Upper lobe of left lung (tissue), 6 donors: ENCODE measurements around the gene PDGFD. TPM values are rescaled to one million over a fixed set of nuclear protein-coding genes. Genes with fewer than 3 reads are reported as not detected.

Experiments used
- ATAC-seq, 2 donors: fragments of 200-7000 bp; cut with Tn5 transposase; one replicate each; pipeline ENCODE4 v1.9.1; 2022; ENCODE audit warnings: mild to moderate bottlenecking in 2 of 2, moderate library complexity in 2 of 2; ENCODE audit not compliant: low FRiP score in 2 of 2
- DNase-seq, 2 donors: peaks; one replicate each; pipeline ENCODE4 v3.0.0-alpha.2; 2019 to 2020
- H3K27ac ChIP-seq, 4 donors: fragments of 200-600 bp; sonication (generic); one replicate each; pipeline ENCODE4 v1.5.1; 2016 to 2019
- H3K27me3 ChIP-seq, 4 donors: fragments of 200-600 bp; sonication (generic); one replicate each; pipeline ENCODE4 v1.5.1; 2017 to 2019
- H3K36me3 ChIP-seq, 4 donors: fragments of 200-600 bp; sonication (generic); one replicate each; pipeline ENCODE4 v1.5.1; 2016 to 2019
- H3K4me1 ChIP-seq, 4 donors: fragments of 200-600 bp; sonication (generic); one replicate each; pipeline ENCODE4 v1.5.1; 2018 to 2019
- H3K4me3 ChIP-seq, 4 donors: fragments of 200-600 bp; sonication (generic); one replicate each; pipeline ENCODE4 v1.5.1; 2017 to 2019; ENCODE audit warnings: mild to moderate bottlenecking in 2 of 4, moderate library complexity in 1 of 4
- H3K9me3 ChIP-seq, 4 donors: fragments of 200-600 bp; sonication (generic); one replicate each; pipeline ENCODE4 v1.5.1; 2018 to 2019
- CTCF ChIP-seq, 6 experiments: fragments of 450-650 bp in 4 of 6; fragments of 200-600 bp in 2 of 6; sonication (generic) in 2 of 6; IDR thresholded peaks; one replicate each; pipeline ENCODE4 v1.5.1; 2016 to 2019; ENCODE audit warnings: antibody characterized with exemption in 6 of 6
- EP300 ChIP-seq, 4 donors: sonication (generic); formaldehyde crosslinking; IDR thresholded peaks; one replicate each; pipeline ENCODE4 v1.5.1; 2017; ENCODE audit warnings: antibody characterized with exemption in 4 of 4, control low read depth in 2 of 4
- POLR2A ChIP-seq, 4 donors: fragments of 450-650 bp; IDR thresholded peaks; one replicate each; pipeline ENCODE4 v1.5.1; 2016 to 2017; ENCODE audit warnings: antibody characterized with exemption in 4 of 4, mild to moderate bottlenecking in 2 of 4
- POLR2AphosphoS5 ChIP-seq, 2 donors: sonication (generic); formaldehyde crosslinking; IDR thresholded peaks; one replicate each; pipeline ENCODE4 v1.5.1; 2017; ENCODE audit warnings: antibody characterized with exemption in 2 of 2
- WGBS, 2 donors: methylation state at CpG; one replicate each; pipeline ENCODE4 v1.1.5; 2017 to 2018; 5-methylcytosine and 5-hydroxymethylcytosine counted together
- total RNA-seq, 6 donors: library from RNA; depleted of rRNA in 4 of 6; stranded (reverse); fragments of >200 nt in 4 of 6; gene quantifications; one replicate each; pipeline versions ENCODE4 v1.1.0 to v1.2.1, GENCODE V29; 2016 to 2021
- donor health status: DM: no; HTN: no; CAD: no; lungs with moderate emphysema.
- donor health status: DM: no; HTN: yes; CAD: no; lungs with severe emphysema.

Gene PDGFD
- total RNA-seq, 6 donors from 2014 or later, result 2.1 to 6.6 (median 2.7) TPM; not detected in 1

GRCh38 chr11:104155375-104155774 lies 8.6 kb downstream of the PDGFD start:
- no peak for ATAC-seq
- Histone ChIP-seq H3K9me3 (no peaks in the 10 kb centered on the region), H3K27me3 (no peaks in the 10 kb centered on the region), H3K36me3 (no peaks in the 10 kb centered on the region), H3K27ac (no peak overlapping the region), H3K4me1 (no peaks in the 10 kb centered on the region), H3K4me3 (no peak overlapping the region)
- no peak for DNase-seq
- WGBS, 2 donors, result 82 to 83% methylated on average over 1 of the region's 1 CpG
- TF ChIP-seq EP300 (IDR thresholded peaks at IDR 0.05) (no peak), POLR2A (IDR thresholded peaks at IDR 0.05) (no peak), CTCF (IDR thresholded peaks at IDR 0.05) (no peak), POLR2AphosphoS5 (IDR thresholded peaks at IDR 0.05) (no peak)

- H3K9me3 ChIP-seq, result no peaks in the 10 kb centered on the region
- H3K27me3 ChIP-seq, result no peaks in the 10 kb centered on the region
- WGBS, 2 donors, result 73 to 80% methylated on average over 7 of the region's 7 CpGs
- ATAC-seq, result no peak
- no peak overlapping the region for H3K27ac ChIP-seq
- no peak overlapping the region for H3K4me3 ChIP-seq
- TF ChIP-seq CTCF (IDR thresholded peaks at IDR 0.05) (no peak), EP300 (IDR thresholded peaks at IDR 0.05) (no peak), POLR2AphosphoS5 (IDR thresholded peaks at IDR 0.05) (no peak), POLR2A (IDR thresholded peaks at IDR 0.05) (no peak)
- DNase-seq, result no peak
- H3K36me3 ChIP-seq, result no peaks in the 10 kb centered on the region
- no peaks in the 10 kb centered on the region for H3K4me1 ChIP-seq
Observed at GRCh38 chr11:104154296-104154695, 9.7 kb downstream of the PDGFD start.

- Histone ChIP-seq H3K36me3 (no peaks in the 10 kb centered on the region), H3K27ac (no peak overlapping the region), H3K4me3 (no peak overlapping the region), H3K27me3 (no peaks in the 10 kb centered on the region), H3K9me3 (no peaks in the 10 kb centered on the region), H3K4me1 (no peaks in the 10 kb centered on the region)
- ATAC-seq (no peak), DNase-seq (no peak)
- TF ChIP-seq POLR2AphosphoS5 (IDR thresholded peaks at IDR 0.05), result no peak
- TF ChIP-seq CTCF (IDR thresholded peaks at IDR 0.05), result no peak
- no peak for TF ChIP-seq POLR2A (IDR thresholded peaks at IDR 0.05)
- TF ChIP-seq EP300 (IDR thresholded peaks at IDR 0.05), result no peak
Observed at GRCh38 chr11:104152941-104153505, 10.9 kb downstream of the PDGFD start.

- H3K4me3 ChIP-seq, result no peak overlapping the region
- no peak for ATAC-seq
- no peaks in the 10 kb centered on the region for H3K4me1 ChIP-seq
- no peaks in the 10 kb centered on the region for H3K36me3 ChIP-seq
- TF ChIP-seq POLR2A (IDR thresholded peaks at IDR 0.05) (no peak), CTCF (IDR thresholded peaks at IDR 0.05) (peak in 2 of 6 experiments; percentile 15 to 17), POLR2AphosphoS5 (IDR thresholded peaks at IDR 0.05) (no peak)
- no peak overlapping the region for H3K27ac ChIP-seq
- H3K9me3 ChIP-seq, result no peaks in the 10 kb centered on the region
- no peak for DNase-seq
- H3K27me3 ChIP-seq, result no peaks in the 10 kb centered on the region
- WGBS, 2 donors, result 82 to 85% methylated on average over 8 of the region's 8 CpGs
Observed at GRCh38 chr11:104151404-104152204, 12.3 kb downstream of the PDGFD start.

- Histone ChIP-seq H3K9me3 (no peaks in the 10 kb centered on the region), H3K27ac (no peak overlapping the region), H3K4me1 (no peaks in the 10 kb centered on the region), H3K27me3 (no peaks in the 10 kb centered on the region), H3K36me3 (no peaks in the 10 kb centered on the region), H3K4me3 (no peak overlapping the region)
- DNase-seq, result no peak
- no peak for ATAC-seq
- no peak for TF ChIP-seq POLR2A (IDR thresholded peaks at IDR 0.05)
- TF ChIP-seq POLR2AphosphoS5 (IDR thresholded peaks at IDR 0.05), result no peak
- TF ChIP-seq CTCF (IDR thresholded peaks at IDR 0.05), result no peak
- no peak for TF ChIP-seq EP300 (IDR thresholded peaks at IDR 0.05)
- WGBS, 2 donors, result 77 to 84% methylated on average over 2 of the region's 2 CpGs
Observed at GRCh38 chr11:104148706-104149105, 15.2 kb downstream of the PDGFD start.
